Endothelial cell of umbilical vein (primary cell): Measurements from ENCODE around the gene SGCB.

Source experiments
- CTCF ChIP-seq, 2 donors: IDR thresholded peaks; 1 replicate in 1 of 2; 2 replicates in 1 of 2; pipeline ENCODE4 v1.5.1; 2011; ENCODE audit warnings: low read length in 2 of 2, mild to moderate bottlenecking in 2 of 2, moderate library complexity in 2 of 2, control low read depth in 1 of 2, inconsistent platforms in 1 of 2, low read depth in 1 of 2; ENCODE audit not compliant: insufficient read depth in 1 of 2; ENCODE audit errors: extremely low read depth in 1 of 2
- JUN ChIP-seq: IDR thresholded peaks from 2 replicates; pipeline ENCODE4 v1.6.1; 2011; ENCODE audit warnings: borderline replicate concordance, low read depth; ENCODE audit not compliant: insufficient read length, insufficient read depth
- POLR2A ChIP-seq: IDR thresholded peaks from 2 replicates; pipeline ENCODE4 v1.6.1; 2012; ENCODE audit warnings: low read depth, mild to moderate bottlenecking, control low read depth, low read length
- POLR2AphosphoS5 ChIP-seq: IDR thresholded peaks from 2 replicates; pipeline ENCODE4 v1.6.1; 2012; ENCODE audit warnings: low read depth, mild to moderate bottlenecking, control low read depth, low read length, moderate library complexity; ENCODE audit not compliant: insufficient read depth

- TF ChIP-seq JUN (no peak), POLR2A (no peak), CTCF (IDR thresholded peaks at IDR 0.05; ENCODE audit: extremely low read depth in 1 of 2, insufficient read depth in 1 of 2, low read depth in 1 of 2, low read length in 2 of 2) (no peak), POLR2AphosphoS5 (no peak)
Observed at GRCh38 chr4:51997647-51998046, 40.5 kb downstream of the SGCB start.
